Measurements from ENCODE around the gene GRAMD2A.

The GRAMD2A gene

DNA sequence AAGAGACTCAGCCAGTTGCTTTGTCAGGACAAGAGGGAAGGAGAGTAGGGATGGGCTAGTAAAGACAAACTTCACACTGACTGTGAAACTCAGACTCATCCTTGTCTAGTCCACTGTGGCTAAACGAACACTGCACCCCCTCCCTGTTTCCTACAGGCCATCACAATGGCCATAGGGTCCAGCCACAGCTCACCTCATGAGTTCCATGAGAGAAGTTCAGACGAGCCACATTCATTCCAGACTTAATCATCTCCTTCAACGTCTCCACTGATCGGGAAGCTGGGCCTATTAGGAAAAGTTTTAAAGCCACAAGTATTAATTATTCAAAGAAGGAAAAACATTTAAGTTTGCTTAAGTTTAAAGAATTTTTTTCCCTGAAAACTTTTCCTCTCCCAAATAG is 19.6 kb upstream of the GRAMD2A start:
- no peak for DNase-seq (ENCODE audit: low read depth)

DNA sequence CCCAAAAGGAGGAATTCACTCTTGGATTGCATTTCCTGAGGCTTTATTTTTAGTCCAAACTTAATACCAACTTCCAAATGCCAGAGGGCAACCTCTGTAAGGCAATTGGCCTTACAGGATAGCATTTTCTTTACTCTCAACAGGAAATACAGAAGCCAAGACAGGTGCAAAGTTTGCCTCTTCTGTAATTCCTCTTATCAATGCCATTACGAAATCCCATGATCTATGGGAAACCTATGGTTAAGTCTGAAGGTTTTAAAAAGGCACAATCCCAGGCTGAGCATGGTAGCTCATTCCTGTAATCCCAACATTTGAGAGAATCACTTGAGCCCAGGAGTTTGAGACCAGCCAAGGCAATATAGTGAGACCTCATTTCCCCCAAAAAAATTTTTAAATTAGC is 18.5 kb upstream of the GRAMD2A start:
- DNase-seq (ENCODE audit: low read depth) = no peak

DNA sequence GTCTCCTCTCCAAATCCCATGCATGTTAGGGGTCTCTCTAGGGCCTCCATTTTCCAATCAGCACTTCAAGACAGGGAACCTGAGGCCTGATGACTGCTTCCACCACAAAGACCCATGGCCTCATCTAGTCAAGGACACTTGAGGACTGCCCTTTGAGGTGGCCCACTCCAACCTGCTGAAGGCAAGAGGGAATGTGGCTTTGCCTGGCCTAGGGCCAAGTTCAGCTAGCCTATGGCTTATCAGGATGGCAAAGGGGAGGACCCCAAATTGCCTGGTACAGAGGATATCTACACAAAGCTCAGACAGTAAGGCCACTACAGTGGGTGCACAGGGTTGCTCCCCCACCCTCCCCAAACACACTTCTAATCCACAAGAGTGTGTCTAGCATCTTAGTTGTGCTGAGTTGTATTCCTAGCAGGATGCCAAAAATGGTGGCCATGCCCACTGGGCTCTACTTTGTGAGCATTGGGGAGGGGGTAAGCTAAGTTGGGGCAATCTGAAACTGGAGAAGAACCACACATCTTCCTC is 10.0 kb upstream of the GRAMD2A start:
- no peak for DNase-seq (ENCODE audit: low read depth)

DNA sequence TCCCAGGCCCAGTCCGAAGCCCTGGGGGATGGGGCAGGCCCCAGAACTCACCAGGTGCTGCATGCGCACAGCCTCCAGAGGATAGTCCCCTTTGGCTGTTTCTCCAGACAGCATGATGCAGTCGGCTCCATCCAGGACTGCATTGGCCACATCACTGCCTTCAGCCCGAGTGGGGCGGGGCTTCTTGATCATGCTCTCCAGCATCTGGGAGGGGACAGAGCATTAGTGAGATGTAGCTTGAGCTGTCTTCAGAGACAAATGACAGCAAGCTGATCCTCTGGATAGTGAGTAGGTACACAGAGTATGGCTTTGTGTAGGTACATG is 9.1 kb upstream of the GRAMD2A start:
- no peak for DNase-seq (ENCODE audit: low read depth)

DNA sequence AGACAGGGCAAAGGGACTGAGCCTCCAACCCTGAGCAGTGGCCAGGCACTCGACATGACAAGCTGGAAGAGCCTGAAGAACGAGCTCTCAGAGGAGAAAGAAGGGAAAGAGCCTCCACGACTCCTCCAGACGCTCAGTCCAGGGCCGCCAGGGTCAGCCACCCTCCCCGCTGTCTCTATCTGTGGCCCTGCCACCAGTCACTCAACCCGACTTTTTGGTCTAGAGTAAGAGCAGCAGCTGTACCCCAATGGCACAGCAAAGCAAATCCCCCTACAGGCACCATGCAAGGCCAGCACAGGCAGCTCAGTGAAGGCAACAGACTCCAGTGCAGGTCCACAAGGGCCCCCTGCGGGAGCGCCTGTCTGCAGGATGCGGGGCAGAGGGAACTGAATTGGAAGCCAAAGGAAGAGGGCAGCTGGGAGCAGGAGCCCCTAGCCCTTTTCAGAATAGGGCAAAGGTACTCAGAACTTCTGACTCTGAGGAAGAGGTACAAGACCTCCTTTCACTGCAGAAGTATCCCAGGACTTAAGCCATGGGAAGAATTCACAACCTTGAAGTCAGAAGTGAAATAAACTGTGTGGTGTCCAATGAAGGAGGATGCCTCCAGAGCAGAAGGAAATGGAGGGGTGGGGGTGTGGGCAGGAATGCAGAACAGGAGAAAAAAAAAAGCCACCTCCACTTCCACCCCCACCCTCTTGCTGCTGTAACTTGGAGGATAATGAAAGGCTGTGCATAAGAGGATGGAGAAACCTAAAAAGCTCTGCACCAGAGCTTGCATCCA is 8.5 kb upstream of the GRAMD2A start:
- no peak for DNase-seq (ENCODE audit: low read depth)

DNA sequence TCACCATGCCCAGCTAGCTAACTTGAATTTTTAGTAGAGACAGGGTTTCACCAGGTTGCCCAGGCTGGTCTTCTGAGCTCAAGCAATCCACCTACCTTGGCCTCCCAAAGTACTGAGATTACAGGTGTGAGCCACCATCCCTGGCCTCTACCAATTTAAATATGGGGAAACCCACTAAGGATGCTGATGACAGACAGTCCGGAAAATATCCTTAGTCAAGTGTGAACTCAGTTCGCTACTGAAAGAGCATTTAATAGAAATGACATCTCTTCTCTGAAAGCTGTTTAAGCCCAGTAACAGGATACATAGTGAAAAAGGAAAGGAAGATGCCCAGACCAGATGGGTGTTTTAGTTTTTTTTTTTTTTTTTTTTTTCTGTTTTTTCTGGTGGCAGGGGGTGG is 7.7 kb upstream of the GRAMD2A start:
- no peak for DNase-seq (ENCODE audit: low read depth)

DNA sequence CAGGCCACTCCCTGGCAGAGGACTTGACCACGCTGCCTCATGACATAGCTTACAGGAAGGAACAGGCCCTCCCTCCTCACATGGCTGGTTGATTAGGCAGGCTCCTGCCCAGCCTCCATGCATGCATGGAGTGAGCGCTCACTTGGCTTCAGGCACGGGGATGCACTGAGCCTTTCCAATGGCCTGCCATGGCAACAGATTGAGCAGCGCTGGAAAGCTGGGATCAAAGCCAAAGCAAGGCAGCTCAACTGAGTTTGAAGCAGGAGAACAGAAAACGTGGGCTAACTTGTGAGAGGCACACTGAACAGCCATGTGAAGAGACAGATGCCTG is 5.9 kb upstream of the GRAMD2A start:
- DNase-seq (ENCODE audit: low read depth) = peak; percentile 67

DNA sequence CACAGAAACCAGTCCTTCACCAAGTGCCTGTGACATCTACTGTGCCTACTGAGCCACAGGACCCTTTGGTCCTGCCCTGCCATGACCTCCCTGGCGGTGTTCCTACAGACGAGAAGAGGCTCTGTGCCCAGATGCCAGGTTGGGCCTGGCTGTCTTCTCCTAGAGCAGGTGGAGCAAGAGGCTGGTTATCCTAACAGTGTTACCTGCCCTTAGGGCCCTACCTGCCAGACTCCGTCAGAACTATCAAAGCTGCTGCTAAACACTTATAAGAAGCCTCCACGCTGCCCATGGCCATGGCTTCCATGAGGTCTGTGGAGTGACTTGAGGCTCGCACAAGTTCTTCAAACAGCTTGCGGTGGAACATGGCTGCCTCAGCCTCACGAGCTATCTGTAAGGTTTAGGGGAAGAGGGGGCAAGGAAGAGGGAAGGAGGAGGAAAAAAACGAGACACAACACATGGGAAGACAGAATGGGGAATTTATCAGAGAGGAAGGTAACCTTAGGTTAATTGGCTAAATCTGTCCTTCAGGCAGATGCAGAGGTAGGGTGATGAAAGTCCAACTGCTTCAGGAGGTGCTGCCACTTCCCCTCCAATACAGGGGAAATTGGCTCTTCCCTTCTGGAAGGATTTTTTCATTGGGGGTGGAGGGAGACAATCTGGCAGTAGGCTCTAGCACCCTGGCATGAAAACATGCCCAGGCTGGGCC is 5.4 kb upstream of the GRAMD2A start:
- DNase-seq (ENCODE audit: low read depth) = no peak

DNA sequence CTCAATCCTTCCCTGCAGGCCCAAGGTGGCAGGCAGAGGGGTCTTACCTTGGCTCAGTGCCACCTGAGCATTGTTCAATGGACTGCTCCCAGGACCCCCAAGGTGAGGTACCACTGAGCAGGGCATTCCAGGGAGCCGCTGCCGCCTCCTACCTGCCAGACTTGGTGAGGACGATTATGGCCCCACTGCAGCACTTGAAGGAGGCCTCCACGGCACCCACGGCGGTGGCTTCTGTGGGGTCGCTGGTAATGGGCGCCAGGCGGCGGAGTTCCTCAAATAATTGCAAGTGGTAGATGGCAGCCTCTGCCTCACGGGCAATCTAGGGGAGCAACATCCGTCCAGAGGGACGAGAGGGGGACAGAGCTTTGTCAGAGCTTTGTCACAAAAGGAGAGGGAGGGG is 4.7 kb upstream of the GRAMD2A start:
- DNase-seq (ENCODE audit: low read depth) = no peak

DNA sequence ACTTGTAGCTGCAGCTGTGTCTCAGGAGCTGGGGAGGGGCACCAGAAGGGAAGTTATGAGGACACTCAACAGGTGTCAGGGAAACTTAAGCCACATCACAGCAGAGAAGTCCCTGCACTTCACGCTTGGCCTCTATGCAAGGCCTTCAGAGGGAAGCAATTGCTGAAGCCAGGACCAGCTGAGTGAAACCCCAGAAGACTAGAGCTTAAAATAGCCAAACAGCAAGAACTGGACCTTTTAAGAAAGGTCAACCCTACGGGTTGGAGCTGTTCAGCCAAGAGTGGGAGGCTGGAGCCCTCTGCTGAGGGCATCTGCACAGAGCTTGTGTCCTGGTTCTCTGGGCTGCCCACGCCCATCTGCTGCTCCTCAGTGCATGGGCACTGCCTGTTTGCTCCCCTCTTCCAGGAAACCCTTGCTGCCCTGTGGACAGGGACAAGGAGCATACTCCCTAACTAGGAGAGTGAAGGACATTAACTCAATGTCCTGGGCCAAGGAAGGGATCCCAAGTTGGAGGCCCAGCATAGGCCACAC is 3.9 kb upstream of the GRAMD2A start:
- no peak for DNase-seq (ENCODE audit: low read depth)

DNA sequence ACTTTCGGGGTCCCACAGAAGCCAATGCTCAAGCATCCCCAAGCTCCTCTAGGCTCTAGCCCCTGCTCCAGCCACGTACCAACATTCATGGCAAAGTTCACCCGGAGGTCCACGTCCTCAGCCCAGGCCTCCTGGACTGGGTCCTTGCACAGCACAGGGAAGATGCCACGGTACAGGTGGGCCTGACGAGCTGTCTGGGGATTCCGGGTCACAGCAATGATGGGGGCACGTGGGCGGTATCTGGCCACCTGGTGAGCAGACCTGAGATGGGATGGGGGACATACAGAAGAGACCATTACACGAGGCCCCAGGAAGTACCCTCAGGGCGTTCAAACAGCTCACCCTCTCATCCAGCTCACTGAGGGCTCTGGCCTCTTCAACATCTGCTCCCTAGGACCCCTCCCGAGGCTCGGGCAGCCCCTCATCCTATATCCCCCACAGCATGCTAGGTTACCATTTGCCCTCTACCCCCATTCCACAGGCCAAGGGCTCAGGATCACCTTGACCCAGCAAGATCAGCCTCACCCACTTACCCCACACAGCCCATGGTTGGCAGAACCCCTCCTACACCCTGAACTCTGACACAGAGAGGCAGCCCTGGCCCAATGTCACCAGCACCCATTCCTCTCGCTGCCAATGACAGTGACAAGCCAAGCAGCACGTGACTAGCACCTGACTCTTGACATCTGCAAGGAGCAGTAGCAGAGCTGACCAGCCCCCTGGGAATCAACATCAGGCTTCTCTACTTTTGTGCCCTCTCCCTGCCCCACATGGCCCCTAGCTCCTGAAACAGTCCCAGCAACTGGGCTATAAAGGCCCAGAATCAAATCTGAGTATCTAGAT is 3.0 kb upstream of the GRAMD2A start:
- no peak for DNase-seq (ENCODE audit: low read depth)

DNA sequence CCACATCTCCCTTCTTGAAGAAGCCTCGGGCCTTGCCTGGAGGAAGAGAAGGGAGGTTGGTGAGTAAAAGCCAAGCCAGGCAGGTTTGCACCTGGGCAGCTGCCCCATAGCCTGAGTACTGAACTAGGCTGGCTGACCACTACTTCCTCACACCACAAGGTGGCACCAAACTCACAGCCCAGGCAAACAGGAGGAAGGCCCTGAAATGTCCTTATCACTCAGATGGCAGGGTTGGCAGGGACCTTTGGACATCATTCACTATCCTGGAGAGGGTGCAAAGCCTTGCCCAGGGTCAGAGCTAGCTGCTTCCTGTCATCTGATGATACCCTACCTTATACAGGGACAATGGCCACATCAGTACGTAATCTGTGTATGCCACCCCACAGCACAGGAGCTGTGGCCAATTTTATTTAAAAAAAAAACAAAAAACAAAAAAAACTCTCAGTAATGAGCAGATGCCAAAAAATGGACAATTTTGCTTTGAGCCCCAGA is 2.2 kb upstream of the GRAMD2A start:
- DNase-seq (ENCODE audit: low read depth) = peak; percentile 66

DNA sequence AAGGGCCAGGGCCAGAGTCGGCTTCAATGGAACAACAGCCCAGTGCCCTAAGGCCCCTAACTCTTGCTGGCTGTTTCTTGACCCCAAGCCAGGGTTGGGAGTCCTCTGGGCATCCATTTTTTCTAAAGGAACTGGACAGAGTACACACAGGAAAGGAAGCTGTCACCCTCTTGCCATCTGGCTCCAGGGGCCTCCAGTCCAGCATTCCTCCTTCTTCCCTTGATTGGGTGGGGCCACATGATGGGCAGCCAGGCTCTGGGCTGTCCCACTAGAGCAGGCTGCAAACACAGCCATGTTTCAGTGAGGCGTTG is 1.6 kb upstream of the GRAMD2A start:
- no peak for DNase-seq (ENCODE audit: low read depth)

DNA sequence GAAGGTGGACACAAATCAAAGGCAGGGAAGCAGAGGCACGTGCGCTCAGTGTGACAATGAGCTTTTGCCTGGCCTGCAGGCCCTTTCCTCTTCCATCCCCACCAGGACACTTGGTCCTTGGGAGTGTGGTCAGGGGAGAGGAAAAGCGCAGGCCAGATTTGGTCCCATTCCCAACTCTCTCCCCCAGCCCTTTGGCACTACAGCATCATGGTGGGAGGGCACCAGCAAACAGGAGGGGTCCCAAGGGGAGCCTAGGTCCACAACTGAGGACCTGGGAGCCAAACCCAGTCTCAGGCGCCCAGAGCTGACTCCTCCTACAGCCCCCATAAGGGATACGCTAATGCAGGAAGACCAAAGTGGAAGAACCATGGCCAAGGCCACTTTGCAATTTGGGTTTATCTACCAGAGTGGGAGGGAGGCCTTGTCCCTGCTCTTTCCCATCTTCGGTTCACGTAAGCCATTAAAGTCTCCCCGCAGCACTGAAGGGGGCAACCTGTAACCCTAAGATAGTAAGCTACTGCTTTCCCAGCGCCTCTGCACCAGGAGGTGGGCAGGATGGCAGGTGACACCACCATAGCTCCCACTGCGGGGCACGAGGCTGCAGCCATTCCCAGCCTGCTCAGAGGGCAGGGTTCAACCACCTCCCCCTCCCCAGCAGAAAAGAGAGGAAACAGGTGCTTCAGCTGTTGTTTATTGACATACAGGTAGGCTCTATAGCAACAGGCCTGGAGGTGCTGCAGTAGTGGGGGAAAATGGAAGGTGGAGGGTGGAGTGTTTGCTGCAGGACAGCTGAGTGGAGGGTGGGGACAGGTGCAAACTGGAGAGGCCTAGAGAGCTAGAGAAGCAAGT is 993 bp upstream of the GRAMD2A start:
- no peak for DNase-seq (ENCODE audit: low read depth)

DNA sequence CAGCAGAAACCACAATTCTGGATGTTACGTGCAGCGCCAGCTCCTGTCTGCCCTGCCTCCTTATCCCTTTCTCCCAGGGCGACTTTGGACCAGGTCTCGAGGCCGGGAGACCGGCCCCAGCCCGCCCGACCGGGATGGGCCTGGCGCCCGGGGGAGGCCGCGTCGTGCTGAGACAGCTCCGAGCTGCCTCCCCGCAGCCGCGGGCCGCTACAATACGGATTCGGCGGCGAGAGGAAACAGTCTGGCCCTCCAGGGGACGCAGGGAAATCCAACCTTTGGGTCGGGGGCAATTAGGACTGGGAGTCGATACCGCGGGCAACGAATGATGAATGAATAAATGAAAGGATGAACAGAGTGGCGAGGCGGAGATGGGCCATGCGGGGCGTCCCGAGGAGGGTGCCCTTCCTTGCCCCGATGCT is 537 bp downstream of the GRAMD2A start:
- DNase-seq (ENCODE audit: low read depth) = no peak

DNA sequence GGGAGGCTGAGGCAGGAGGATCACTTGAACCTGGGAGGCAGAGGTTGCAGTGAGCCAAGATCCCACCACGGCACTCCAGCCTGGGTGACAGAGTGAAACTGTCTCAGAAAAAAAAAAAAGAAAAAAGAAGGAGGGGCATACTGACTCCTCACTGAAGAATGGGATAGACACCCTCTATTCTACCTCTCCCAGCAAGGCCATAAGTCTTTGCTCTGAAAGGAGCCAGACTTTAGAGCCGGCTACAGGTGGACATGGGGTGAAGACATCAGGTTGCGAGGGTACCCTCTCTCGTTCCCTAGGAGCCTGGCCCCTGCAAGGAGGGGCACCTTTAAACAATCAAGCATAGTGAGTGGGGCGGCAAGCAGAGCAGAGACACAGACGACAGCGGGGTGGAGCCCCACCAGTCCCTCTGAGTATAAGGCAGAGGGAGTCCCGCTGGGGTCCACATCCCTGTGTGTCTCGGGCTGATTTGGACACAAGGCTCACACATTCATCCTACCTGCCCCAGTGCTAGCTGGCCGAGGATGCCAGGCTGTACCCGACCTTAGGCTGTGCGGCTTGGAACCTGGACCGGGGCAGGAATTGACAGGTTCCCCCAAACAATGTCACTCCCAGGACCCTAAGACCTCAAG is 1.1 kb downstream of the GRAMD2A start:
- no peak for DNase-seq (ENCODE audit: low read depth)

DNA sequence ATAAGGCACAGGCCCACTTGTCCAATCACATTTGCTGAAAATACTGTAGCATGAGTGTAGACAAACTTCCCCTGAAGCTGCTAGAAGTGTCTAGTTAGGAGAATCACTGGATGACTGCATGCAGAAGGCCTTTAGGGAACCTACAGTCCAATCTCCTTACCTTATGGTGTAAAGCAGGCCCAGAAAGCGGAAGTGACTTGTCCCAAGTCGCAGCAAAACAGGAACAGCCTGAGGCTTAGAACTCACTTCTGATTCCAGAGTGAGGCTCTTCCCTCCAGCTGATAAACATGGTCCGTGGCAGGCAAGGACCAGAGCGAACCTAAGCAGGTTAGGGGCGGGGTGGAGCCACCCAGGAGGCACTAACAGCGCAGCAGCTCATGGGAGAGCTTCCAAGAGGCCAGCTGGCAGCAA is 2.5 kb downstream of the GRAMD2A start:
- no peak for DNase-seq (ENCODE audit: low read depth)

DNA sequence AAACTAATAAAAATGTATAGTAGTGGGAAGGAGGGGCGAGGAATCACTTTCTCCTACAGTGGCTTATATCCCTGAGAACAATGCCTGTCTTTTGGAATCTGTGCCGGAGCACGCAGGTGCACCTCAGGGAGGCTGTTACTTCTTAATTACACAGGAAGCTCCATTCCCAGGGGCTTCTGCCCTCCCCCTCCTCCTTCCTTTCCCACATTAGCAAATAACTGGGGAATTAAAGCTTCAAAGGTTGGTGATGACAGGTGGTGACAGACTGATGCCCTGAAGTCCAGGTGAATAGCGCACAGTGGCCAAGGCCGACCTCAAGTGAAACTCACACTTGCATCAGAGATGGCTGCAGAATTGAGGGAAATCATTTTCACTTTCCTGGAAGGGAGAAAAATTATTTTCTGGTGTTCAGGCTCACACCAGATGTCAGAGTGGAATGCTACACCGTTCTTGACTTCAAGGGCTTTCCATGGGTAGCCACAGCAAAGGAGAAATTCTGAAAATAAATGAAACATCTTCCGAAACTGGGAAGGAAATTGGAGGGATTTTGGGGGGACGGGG is 3.7 kb downstream of the GRAMD2A start:
- DNase-seq (ENCODE audit: low read depth) = no peak

DNA sequence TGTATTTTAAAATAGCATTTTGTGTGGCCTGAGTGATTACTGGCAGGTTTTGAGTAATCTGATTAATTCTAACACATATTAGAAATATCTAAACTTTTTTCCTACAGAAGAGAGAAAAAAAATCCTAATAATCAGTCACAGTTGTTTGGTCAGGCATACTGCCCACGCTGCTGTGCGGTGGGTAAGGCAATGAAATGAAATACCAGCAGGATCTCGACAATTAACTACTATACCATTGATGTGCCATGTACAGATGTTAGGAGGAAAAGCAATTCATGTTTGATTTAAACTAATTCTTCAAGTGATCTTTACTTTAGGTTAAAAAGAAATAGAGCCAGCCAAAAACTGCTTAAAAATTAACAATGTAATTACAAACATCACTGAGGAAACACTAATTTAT is 5.2 kb downstream of the GRAMD2A start:
- no peak for DNase-seq (ENCODE audit: low read depth)

DNA sequence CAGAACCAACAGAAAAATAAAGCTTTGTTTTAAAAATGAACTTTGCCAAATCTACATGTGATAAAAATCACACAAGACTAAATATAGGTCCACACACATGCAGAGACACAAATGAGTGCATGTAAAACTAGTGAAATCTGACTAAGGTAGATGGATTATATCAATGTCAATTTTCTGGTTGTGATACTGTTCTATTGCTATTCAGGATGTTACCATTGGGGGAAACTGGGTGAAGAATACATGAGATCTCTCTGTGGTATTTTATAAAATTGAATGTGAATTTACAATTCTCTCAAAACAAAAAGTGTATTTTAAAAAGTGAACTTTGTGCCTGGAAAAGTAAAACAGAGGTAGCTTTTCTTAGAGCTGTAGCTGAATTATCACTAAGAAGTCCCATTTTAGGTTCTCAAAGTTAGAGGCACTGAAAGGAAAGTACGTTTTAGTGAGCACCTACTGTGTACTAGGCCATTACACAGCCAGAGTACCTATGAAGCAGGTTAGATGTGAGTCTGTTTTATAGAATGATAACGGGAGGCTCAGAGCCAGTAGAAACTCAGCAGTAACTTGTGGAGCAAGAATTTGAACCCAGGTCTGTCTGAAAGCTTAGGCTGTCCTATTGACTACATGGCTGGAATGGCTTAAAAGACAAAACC is 8.2 kb downstream of the GRAMD2A start:
- no peak for DNase-seq (ENCODE audit: low read depth)

Data from fibroblast of the conjunctiva (primary cell).